Ramos (cell line): ENCODE data around the gene MELTF.

Experiments used
- in situ Hi-C: fragments of 300-500 bp; cut with MboI; formaldehyde crosslinking; loops from one replicate; pipeline ENCODE4 v1.14.3; 2022; ENCODE audit warnings: low sequenced_read_pairs; ENCODE audit not compliant: unreplicated experiment

Gene MELTF

DNA sequence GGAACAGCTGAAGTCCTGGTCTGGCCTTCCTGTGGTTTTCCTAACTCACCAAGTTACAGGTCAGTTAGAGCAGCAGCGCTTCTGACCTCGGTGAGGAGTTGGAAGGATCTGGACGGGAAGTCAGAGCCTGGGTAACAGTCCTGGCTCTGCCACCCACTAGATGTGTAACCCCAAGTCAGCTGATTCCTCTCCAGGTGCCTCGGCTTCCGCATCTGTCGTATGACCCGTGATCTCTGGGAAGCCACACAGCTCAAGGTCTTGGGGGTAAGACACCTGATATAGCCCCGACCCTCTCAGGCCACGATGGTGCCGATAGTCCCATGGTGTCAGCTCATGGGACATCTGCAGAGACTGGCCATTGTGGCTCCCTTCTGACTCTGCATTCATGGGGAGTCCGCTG, 52.7 kb downstream of the MELTF start:
- in situ Hi-C loops = no loop called here

DNA sequence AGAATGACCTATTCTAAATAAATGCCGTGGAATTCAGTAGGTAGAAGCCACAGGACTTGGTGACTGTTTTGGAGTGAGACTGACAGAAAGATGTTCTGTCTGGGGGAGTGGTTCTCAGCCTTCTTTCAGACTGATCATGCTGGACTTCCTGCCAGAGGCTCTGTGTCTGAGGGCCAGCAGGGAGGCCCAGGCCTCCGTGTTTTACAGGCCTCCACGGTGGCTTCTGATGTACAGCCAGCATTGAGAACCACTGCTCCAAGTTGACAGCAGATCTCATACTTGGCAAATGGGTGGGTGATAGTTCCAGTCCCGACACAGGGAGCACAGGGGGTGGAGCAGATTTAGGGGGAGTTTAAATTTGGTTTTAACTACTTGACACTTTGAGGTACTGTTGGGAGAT, 54.3 kb downstream of the MELTF start:
- in situ Hi-C loops = no loop called here

DNA sequence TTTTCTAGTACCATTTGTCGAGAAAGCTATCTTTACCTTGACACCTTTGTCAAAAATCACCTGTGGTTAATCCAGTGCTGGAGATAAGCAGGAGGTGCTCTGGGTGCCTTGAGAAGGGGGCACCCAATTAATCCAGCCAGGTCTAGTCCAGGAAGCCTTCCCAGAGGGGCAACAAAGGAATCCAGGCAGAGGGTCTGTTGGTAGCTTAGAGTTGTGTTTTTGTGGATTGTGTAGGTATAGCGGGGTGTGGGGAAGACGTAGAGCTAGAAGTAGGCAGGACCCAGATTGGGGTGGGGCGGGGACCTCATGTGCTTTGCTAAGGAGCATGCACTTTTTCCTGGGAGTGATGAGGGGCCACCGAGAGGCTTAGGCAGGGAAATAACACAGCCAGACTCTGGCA, 55.0 kb downstream of the MELTF start:
- in situ Hi-C loops = loop anchor here (5.0 kb wide), 1 partner anchor 367 kb away; no protein-coding TSS in a partner anchor

DNA sequence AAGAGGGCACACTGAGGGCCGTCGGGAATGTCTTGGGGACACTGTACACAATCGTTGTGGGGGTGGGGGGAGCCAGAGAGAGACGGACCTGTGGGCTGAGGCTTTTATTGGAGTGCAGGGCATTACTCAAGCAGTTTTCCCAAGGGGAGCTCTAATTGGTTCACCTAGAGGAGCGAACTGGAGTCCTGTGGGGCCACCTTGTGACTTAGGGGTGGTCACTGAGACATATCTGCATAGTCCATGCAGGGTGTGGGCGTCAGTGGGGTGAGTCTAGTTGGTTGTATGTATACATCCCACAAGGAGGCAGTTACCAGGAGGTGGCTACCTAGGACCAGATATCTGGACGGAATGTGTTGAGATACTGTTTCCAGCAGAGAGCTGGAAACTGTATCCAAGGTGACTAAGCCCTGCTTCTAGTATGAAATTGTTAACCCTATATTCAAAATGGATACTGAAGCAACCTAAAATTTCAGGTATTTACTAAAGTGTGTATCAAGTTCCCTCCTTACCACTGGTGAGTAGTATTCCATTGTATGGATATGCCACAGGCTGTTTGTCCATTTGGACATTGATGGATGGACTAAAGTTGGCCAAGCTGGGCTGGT, 58.4 kb downstream of the MELTF start:
- in situ Hi-C loops = loop anchor here (5.0 kb wide), 1 partner anchor 364 kb away; no protein-coding TSS in a partner anchor

DNA sequence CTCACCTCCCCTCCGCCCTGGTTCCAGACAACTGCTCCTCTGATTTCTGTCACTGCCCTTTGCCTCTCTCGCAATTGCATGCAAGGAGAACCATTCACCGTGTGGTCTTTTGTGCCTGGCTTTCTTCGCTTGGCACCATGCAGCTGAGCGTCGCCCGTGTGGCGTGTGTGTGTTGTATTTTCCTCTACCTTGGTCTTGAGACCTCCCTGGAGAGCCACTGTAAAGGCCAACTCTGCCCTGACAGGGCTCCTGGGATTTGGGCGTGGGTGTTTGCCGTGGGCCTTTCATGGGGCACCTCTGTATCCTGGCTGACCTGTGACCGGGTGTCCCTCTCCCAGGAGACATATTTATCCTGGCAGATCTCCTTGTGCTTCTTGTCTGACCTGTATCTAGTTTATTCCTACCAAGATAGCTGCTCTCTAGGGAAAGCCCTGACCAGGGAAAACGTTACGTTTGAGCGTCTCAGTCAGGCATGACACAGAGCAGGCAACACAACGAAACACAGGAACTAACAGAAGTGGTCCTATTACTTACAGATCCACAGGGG, 59.0 kb downstream of the MELTF start:
- in situ Hi-C loops = loop anchor here (5.0 kb wide), 1 partner anchor 363 kb away; no protein-coding TSS in a partner anchor

DNA sequence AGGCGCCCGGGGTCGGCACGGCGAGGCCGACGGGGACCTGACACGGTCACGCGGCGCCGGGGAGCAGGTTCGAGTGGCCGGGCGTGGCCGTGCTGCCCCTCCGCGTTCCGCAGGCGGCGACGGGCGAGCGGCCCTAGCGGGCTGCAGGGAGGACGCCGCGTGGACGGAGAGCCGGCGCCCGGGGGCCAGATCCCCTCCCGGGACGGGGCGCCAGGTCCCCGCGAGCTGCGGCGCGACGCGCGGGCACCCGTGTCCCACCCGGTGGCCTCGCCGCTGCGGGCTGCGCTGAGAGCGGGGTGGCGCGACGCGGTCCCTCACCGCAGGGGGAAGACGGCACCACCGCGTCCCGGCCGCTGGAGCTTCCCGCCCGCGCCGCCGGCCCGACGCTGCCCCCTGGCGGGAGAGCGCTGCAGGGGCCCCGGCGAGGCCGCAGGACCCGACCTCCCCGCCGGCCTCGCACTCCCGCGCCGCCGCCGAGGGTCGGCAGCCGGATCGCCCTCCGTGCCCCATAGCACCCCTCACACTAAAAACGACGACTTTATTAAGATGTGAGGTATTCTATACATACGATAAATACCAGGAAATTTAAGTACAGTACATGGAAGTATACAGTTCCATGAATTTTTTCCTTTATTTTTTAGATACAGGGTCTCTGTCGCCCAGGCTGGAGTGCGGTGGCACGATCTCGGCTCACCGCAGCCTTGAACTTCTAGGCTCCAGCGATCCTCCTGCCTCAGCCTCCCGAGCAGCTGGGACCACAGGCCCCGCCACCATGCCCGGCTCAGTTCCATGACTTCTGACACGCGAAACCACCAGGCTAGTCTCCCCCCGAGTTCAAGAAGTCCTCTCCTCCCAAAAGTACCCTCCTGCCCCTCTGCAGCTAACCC, 59.7 kb downstream of the MELTF start:
- in situ Hi-C loops = loop anchor here (5.0 kb wide), 1 partner anchor 363 kb away; no protein-coding TSS in a partner anchor

DNA sequence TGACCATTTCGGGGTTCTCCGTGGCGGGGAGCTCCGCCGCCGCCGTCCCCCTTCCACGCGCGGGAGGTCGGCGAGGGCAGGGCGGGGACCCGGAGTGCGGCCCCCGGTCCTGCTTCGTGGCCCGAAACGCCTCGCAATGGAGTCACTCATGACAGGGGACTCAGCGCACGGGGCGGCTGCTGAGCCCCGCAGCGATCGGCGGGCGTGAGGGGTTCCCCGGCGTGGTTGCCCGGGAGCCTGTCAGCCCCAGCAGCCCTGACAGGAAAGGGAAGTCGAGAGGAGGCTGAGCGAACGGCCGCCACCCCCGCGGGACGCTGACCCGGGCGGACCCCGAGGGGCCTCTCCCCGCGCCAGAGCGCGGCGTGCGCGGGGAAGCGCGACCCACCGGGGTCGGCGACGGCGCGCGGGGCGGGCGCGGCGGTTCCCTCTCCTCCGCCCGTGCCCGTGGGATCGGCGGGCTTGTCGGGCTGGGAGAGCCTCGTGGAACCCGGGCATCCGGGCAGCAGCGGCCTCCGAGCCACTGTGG, 60.4 kb downstream of the MELTF start:
- in situ Hi-C loops = no loop called here

DNA sequence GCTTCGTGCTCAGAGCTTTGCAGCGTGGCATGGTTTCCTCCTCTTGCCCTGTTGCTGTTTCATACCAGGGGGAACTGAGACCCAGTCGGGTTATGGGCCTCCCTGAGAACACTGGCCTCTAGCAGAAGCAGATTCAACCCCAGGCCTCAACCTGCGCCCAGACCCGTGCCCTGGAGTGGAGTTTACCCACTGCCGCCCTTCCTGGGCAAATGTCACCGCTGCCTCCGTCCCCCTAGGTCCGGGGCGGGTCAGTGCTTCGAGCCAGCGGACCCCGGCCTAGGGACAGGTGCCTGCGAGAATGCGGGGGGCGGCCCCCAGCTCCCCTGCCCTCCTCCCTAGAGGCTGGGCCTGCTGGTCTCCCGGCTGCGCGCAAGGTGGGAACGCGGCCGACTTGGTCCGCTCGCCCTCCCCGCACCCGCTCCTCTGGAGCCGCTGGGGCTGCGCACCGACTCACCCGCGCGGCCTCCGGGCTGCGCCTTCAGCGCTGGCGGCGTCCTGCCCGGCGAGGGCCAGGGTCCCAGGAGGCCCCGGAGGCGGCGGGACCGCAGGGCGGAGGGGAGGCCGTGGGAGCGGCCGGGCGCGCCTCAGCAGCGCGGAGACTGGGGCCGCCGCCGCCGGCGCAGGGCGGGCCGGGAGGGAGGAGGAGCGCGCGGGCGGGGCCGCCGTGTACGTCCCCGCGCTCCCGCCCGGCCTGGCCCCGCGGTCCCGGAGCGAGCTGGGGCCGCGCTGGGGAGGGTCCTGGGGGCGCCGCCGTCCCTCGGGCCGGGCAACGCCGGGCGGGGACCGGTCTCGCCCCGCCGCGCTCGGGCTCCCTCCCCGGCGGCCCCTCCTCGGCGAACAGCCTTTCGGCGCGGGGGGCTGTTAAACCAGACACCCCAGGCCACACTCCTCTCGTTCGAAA, 61.1 kb downstream of the MELTF start, which contains the start of gene PIGZ:
Gene PIGZ (minus strand): TSS at position 601 of the 901 bp plus-strand sequence. CDS start 16,802 bp downstream, outside the sequence.
- in situ Hi-C loops = no loop called here

DNA sequence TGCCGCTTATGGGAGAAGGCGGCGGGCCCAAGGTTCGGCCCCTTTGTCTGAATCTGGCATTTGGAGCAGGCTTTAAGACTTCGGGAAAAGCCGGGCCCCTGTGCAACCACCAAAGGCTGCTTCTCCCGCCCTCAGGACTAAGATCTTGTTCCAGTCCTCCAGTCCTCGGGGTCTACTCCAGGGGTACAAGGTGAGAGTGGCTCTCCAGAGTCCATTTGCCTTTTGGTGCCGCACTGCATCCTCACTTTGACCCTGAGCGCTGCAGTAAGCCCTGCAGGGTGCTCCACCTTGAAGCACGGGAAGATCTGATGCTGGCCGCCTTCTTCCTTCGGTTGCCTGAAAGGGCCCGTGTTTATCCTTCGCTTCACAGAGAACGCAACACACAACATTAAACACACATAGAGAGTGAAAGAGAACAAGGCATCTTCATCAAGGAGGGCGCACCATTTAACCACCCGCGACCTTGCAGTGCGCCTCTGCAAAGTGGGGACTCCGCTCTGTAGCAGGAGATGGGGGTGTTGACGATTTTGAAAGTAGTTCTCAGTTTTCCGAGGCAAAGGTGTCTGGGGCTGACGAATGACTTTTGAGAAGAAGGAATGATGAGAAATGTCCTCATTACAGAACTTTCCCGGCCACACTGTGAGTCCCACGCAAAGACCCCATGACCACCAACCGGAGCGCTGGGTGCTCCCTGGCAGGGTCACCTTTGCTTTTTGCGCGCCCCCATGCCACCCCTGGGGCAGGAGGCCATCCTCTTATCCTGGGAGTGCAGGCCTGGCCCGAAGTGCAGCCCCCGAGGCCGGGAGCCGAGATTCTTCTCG, 62.0 kb downstream of the MELTF start:
- in situ Hi-C loops = no loop called here

DNA sequence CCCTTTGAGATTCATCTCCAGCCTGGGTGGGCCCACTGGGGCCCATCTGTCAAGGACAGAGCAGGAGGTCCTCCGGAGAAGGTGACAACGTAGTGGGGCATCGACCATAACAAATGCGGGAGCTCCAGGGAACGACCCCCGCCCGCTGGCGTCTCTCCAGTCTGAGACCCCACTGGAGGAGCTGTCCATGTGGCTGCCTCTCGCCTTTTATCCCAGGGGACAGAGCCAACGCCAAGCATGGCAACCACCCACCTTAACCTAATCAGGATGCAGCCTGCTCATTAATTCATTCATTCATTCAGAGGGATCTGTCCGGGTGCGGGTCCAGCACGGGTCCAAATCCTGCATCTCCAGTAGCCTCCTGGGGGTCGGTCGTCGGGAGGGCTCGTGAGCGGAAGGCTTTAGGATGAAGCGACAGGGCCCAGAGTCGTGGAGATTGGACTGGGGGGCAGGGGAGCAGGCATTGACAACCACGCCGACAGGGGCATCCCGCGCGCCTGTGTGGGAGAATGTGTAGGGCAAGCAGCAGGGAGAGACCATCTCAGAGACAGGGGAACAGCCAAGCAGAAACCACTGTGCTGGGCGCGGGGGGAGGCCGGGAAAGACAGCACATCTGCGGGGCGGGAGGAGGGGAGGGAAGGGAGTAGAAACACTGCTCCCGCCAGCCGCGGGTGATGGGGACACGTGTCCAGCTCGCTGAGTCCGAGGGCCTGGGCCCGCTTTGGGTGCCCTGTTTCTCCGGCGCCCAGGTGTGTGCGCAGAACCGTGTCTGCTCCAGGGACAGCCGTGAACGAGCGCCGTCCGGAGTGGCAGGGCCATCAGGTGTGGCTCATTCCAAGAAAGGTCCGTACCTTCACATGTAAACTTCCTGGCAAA, 62.9 kb downstream of the MELTF start:
- in situ Hi-C loops = no loop called here

DNA sequence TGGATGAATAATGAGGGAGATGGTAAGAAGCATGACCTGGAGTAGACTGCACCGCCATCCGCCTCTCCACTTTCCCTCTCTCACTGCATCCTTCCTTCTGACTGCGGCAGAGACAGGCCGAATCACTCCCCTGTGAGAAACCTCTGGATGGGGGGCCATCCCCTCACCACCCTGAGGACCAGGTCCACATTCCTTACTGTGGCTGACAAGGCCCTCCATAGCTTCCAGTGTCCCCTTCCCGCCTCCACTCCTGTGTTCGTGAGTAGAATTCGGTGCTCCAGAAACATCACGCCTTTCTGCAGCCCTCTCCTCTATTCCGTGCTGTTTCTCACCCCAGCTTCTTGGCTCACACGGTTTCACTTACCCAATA, 63.8 kb downstream of the MELTF start:
- in situ Hi-C loops = no loop called here

DNA sequence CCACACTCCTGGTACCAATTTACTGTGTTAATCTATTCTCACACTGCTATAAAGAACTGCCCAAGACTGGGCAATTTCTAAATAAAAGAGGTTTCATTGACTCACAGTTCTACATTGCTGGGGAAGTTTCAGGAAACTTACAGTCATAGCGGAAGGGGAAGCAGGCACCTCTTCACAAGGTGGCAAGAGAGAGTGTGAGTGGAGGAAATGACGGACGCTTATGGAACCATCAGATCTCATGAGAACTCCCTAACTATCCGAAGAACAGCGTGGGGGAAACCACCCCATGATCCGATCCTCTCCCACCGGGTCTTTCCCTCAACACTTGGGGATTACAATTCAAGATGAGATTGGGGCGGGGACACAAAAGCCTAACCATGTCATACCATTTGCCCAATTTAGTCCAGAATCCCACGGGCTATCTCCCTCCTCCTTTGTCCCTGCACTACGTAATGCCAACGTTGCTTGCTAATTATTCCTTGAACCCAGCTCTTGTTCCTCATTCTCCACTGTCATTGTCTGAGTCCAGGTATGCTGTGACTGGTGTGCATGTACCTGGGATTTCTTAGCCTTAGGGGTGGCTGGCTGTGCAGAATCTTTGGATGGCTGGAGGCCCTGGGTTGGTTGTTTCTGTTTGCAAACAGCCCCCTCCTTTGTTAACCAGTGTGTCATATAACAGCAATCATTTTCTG, 64.4 kb downstream of the MELTF start:
- in situ Hi-C loops = no loop called here

DNA sequence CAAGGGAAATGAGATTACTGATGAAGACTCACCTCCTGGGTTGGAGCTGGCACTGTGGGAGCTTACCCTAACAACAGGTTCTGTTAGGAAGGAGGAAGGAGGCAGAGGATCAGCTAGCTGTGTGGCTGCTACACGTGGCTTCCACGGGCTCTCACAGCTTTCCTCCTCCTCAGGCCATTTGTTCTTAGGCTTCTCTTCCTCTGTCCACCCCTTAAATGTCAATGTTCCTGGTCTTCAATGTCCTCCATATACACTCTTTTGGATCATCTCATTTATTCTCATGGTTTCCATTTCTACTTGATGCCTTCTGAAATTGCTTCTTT, 66.0 kb downstream of the MELTF start:
- in situ Hi-C loops = loop anchor here (5.0 kb wide), 1 partner anchor 121 kb away; no protein-coding TSS in a partner anchor

DNA sequence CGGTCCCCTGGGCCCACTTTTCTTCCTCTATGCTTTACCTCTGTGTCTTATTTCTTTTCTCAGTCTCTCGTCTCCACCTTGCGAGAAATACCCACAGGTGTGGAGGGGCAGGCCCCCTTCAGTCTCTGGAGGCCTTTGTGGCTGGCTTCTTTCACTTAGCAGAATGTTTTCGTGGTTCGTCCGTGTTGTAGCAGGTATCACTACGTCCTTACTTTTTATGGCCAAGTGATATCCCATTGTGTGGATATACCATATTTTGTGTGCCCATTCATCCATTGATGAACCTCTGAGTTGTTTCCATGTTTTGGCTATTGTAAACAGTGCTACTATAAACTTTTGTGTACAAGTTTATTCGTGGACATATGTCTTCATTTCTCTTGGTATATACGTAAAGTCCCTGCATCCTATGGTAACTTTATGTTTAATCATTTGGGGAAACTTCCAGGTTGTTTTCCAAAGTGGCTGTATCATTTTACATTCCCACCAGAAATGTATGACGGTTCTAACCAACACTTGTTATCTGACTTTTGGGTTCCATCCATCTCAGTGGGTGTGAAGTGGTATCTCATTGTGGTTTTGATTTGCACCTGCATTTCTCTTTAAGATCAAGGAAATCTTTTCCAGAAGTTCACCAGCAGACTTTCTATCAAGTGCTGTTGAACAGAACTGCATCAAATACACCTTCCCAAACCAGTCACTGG, 66.5 kb downstream of the MELTF start:
- in situ Hi-C loops = loop anchor here (5.0 kb wide), 1 partner anchor 121 kb away; no protein-coding TSS in a partner anchor

DNA sequence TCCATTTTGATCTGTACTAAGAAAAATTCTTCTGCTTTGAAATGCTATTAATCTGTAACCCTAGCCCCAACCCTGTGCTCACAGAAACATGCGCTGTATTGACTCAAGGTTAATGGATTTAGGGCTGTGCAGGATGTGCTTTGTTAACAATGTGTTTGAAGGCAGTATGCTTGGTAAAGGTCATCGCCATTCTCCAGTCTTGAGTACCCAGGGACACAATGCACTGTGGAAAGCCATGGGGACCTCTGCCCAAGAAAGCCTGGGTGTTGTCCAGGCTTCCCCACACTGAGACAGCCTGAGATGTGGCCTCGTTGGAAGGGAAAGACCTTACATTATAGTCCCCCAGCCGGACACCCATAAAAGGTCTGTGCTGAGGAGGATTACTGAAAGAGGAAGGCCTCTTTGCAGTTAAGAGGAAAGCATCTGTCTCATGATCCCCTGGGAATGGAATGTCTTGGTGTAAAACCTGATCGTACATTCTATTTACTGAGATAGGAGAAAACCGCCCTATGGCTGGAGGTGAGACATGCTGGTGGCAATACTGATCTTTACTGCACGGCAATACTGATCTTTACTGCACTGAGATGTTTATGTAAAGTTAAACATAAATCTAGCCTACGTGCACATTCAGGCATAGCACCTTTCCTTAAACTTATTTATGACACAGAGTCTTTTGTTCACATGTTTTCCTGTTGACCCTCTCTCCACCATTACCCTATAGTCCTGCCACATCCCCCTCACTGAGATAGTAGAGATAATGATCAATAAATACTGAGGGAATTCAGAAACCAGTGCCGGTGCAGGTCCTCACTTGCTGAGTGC, 67.3 kb downstream of the MELTF start:
- in situ Hi-C loops = loop anchor here (5.0 kb wide), 1 partner anchor 120 kb away; no protein-coding TSS in a partner anchor

DNA sequence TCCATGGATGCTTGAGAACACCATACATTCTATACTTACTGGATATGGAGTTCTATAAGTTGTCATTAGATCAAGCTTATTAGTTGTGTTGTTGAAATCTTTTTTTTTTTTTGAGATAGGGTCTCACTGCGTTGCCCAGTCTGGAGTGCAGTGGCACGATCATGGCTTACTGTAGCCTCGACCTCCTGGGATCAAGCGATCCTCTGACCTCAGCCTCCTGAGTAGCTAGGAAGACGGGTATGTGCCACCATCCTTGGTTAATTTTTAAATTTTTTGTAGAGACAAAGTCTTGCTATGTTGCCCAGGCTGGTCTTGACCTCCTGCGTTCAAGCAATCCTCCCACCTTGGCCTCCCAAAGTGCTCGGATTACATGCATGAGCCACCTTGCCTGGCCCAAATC, 74.8 kb downstream of the MELTF start:
- in situ Hi-C loops = no loop called here
